Glomerular visceral epithelial cell (primary cell): ENCODE data around the gene CDH15.
"Not testable (repeated sequence)": the region's sequence is repeated elsewhere in the genome, so short reads cannot be mapped to it uniquely, and the experiment has no call there.

Experiments used
- DNase-seq: peaks from one replicate; pipeline ENCODE4 v3.0.0-alpha.2; 2016; ENCODE audit errors: extremely low spot score

The CDH15 gene

DNA sequence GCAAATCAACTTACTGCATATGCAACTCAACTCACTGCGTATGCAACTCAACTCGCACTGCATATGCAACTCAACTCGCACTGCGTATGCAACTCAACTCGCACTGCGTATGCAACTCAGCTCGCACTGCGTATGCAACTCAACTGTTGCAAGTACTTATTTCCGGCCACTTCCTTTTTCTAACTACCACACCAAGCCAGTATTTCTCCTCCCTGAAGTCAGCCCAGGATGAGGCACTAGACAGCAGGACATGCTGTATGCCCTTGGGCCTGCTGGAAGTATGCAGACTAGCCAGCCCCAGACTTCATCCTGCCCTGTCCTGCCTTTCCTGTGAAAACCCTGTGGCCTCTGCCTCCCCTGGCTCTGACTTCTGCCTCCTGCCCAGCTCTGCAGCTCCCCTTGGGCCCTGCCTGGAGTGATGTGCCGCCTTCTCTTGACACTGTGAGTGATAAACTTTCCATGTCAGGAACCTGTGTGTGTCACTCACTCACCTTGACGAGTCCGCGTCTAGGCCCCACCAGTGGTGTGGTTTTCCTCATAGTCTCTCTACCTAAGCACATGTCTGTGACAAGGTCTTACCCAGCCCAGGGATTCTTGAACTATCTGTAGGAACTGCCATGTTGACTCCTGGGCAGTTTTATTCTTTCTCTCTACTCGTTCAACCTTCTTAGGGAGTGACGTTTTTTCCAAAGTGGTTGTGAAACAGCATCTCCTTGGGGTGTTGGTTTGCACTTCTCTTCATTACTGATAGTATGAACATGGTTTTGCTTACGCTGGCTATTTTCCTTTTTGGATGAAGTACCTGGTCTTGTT, 62.3 kb downstream of the CDH15 start:
- DNase-seq, result no peak

DNA sequence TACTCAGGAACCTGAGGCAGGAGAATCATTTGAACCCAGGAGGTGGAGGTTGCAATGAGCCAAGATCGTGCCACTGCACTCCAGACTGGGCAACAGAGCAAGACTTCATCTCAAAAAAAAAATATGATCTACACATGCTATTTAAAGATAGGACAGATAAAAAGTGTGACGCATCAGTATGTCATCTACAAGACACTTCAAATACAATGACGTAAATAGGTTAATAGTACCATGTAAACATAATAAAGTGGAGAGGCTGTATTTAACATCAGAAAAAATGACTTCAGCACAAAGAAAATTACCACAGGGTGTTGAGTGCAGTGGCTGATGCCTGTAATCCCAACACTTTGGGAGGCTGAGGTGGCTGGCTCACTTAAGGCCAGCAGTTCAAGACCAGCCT, 66.2 kb downstream of the CDH15 start:
- no peak for DNase-seq

DNA sequence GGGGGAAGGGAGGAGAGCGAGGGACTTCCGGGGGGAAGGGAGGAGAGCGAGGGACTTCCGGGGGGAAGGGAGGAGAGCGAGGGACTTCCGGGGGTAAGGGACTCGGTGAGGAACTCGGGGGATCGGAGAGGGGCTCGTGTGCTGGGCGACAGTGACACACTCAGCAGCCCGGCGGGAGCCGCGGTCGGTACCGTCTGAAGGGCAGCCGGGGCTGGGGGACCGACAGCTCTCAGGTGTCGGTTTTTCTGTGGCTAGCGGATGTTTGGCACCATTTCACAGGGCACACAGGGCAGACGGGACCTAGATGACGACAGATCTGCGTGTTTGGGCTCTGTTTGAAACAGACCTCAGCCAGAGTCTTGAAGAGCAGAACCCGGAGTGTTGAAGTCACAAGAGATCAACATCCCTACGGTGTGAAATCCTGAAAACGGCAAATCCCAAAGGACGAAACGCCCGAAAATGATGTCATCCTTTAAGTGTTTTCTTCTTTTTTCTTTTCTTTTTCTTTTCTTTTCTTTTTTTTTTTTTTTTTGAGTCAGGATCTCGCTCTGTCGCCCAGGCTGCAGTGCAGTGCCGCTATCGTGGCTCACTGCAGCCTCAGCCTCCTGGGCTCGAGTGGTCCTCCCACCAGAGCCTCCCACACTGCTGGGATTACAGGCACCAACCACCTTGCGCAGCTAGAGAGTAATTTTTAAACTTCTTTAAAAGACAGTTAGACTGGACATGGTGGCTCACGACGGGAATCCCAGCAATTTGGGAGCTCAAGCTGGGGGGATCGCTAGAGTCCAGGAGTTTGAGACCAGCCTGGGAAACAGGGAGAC, 69.8 kb downstream of the CDH15 start:
- DNase-seq, result peak; percentile 61

DNA sequence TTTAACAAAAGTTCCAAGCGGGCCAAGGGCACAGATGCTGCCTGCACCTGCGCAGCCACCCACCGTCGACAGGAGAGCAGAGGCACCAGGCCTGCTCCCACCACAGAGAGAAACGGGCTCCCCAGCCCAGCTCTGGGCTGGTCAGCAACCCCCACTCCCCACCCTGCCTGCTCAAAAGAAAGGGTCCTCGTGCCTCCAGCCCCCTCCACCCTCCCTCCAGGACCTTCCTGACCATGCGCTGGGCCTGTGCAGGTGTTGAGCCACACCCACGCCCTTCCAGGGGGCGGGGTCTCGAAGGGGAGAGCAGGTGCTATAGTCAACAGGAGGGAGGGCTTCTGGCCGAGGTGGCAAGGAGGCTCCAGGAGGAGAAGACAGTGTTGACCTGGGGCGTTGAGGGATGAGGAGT, 71.2 kb downstream of the CDH15 start:
- DNase-seq, result no peak

DNA sequence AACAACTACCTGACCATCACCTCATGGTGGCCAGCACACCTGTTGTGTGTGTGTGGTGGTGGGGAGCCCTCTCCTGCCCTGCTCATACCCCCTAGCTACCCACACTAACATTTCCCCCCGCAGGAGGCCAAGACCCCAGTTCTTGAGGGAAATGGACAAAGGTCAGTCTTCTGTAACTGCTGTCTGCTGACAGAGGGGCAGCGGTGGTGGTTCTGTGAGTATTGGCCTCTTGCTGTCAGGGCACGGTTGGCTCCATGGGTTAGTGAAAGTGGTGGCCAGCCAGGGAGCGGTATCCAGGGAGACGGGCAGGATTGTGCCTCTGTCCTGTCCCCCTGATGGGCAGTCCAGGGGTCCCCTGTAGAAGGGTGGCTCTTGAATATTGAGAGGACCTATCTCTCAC, 72.1 kb downstream of the CDH15 start:
- DNase-seq, result no peak

DNA sequence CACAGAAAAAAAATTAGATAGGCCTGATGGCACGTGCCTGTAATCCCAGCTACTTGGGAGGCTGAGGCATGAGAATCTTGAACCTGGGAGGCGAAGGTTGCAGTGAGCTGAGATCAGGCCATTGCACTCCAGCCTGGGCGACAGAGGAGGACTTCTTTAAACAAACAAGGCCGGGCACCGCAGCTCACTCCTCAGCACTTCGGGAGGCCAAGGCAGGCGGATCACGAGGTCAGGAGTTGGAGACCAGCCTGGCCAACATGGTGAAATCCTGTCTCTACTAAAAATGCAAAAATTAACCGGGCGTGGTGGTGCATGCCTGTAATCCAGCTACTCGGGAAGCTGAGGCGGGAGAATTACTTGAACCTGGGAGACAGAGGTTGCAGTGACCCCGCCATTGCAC, 72.7 kb downstream of the CDH15 start:
- not testable (repeated sequence) for DNase-seq

DNA sequence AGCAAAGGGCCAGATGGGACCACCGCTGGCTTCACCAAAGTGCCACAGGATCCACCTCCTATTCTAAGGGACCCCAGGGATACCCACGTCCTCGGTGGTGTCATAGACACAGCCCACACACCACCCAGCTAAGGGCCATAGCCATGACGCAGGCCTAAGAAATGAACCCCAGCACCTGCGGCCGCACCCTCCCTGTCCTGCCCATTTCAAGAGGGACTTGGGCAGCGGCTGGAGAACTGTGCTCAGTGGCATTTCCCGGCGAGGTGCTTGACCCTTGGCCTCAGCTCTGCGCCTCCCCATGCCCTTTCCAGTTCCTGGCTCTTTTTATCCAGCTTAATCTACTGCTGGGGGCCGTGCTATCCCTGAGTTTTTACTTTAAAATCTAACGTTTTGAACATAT, 73.2 kb downstream of the CDH15 start:
- no peak for DNase-seq
